K562 (cell line): ENCODE measurements around the gene UBE2A. TPM values are rescaled to one million over a fixed set of nuclear protein-coding genes. Genes with fewer than 3 reads are reported as not detected.

ENCODE experiments used
- ATF1 ChIP-seq, 2 experiments: fragments of 450-650 bp in 1 of 2; IDR thresholded peaks; 2 replicates each; pipeline ENCODE4 v1.6.1; 2016; ENCODE audit warnings: missing compliant biosample characterization in 1 of 2, missing genetic modification characterization in 1 of 2
- GTF2E2 ChIP-seq: fragments of 200-800 bp; sonication (Bioruptor generic); IDR thresholded peaks from 2 replicates; pipeline ENCODE4 v1.6.1; 2016; ENCODE audit warnings: missing genetic modification characterization, missing compliant biosample characterization
- HDAC6 ChIP-seq: IDR thresholded peaks from 2 replicates; pipeline ENCODE4 v1.6.1; 2012; ENCODE audit warnings: low read depth, mild to moderate bottlenecking, control low read depth, inconsistent platforms, low read length, moderate library complexity
- HMG20B ChIP-seq: fragments of 250-450 bp; sonication (Bioruptor Pico); IDR thresholded peaks from 2 replicates; pipeline ENCODE4 v1.5.0; 2021; ENCODE audit warnings: mild to moderate bottlenecking
- HNRNPK ChIP-seq: fragments of 200-400 bp; formaldehyde crosslinking; IDR thresholded peaks from one replicate; pipeline ENCODE4 v1.6.1; 2018; ENCODE audit warnings: mild to moderate bottlenecking, low read depth, low read length; ENCODE audit not compliant: poor library complexity, severe bottlenecking
- NR2F6 ChIP-seq: fragments of 450-650 bp; formaldehyde crosslinking; IDR thresholded peaks from 2 replicates; pipeline ENCODE4 v1.4.0; 2020; ENCODE audit warnings: mild to moderate bottlenecking
- POLR2AphosphoS2 ChIP-seq: IDR thresholded peaks from 2 replicates; pipeline ENCODE4 v1.6.1; 2012; ENCODE audit warnings: low read length, improper control_type of control experiment
- TAF1 ChIP-seq: IDR thresholded peaks from 2 replicates; pipeline ENCODE4 v1.6.1; 2011; ENCODE audit warnings: mild to moderate bottlenecking, low read length, moderate library complexity; ENCODE audit not compliant: insufficient read depth, control insufficient read depth, severe bottlenecking; ENCODE audit errors: extremely low read depth
- XRCC5 ChIP-seq: fragments of 200-400 bp; formaldehyde crosslinking; IDR thresholded peaks from 2 replicates; pipeline ENCODE4 v1.6.1; 2017; ENCODE audit warnings: low read depth, mild to moderate bottlenecking, low read length
- ZBTB11 ChIP-seq, 3 experiments: fragments of 200-800 bp in 1 of 3; fragments of 250-450 bp in 1 of 3; fragments of 450-650 bp in 1 of 3; sonication (Bioruptor Pico) in 1 of 3; sonication (Bioruptor generic) in 1 of 3; formaldehyde crosslinking in 1 of 3; IDR thresholded peaks; 2 replicates each; pipeline versions ENCODE4 v1.6.1 to v1.8.0; 2016 to 2022; ENCODE audit warnings: mild to moderate bottlenecking in 2 of 3, missing genetic modification characterization in 2 of 3, missing compliant biosample characterization in 1 of 3, moderate library complexity in 1 of 3
- ZBTB2 ChIP-seq: fragments of 450-650 bp; IDR thresholded peaks from 2 replicates; pipeline ENCODE4 v1.6.1; 2016; ENCODE audit warnings: antibody characterized with exemption
- ZEB2 ChIP-seq: fragments of 450-650 bp; IDR thresholded peaks from 2 replicates; pipeline ENCODE4 v1.6.1; 2016
- ZKSCAN3 ChIP-seq: fragments of 250-450 bp; sonication (Bioruptor Pico); IDR thresholded peaks from 2 replicates; pipeline ENCODE4 v1.4.0; 2020
- ZNF592 ChIP-seq: fragments of 450-650 bp; IDR thresholded peaks from 2 replicates; pipeline ENCODE4 v1.6.1; 2017; ENCODE audit warnings: antibody characterized with exemption, mild to moderate bottlenecking
- ZNF644 ChIP-seq: fragments of 200-800 bp; sonication (Bioruptor generic); IDR thresholded peaks from 2 replicates; pipeline ENCODE4 v1.6.1; 2016; ENCODE audit warnings: low read depth, missing genetic modification characterization, missing compliant biosample characterization
- ZNF79 ChIP-seq: fragments of 250-450 bp; sonication (Bioruptor Pico); IDR thresholded peaks from 2 replicates; pipeline ENCODE4 v1.4.0; 2020; ENCODE audit warnings: low read depth, mild to moderate bottlenecking, moderate library complexity
- ZZZ3 ChIP-seq: fragments of 450-650 bp; IDR thresholded peaks from 2 replicates; pipeline ENCODE4 v1.6.1; 2016; ENCODE audit warnings: antibody characterized with exemption, mild to moderate bottlenecking, moderate library complexity
- polyA plus RNA-seq, 8 experiments: library from polyadenylated mRNA; depleted of rRNA in 4 of 8; stranded (reverse) in 5 of 8; unstranded in 3 of 8; fragments of >200 nt; fragmentation: Nextera tagmentation in 2 of 8; fragmentation: Illumina TruSeq in 1 of 8; extraction: Ambion mirVana in 2 of 8; extraction: Trizol in 1 of 8; gene quantifications; 2 replicates each; pipeline versions ENCODE4 v1.2.1 to v1.2.3, GENCODE V29; 2011 to 2014; ENCODE audit warnings: inconsistent platforms in 1 of 8, missing spikeins in 1 of 8
- total RNA-seq, 7 experiments: library from RNA; depleted of rRNA in 6 of 7; stranded (reverse); fragments of >200 nt in 6 of 7; fragmentation: Illumina TruSeq in 2 of 7; extraction: Trizol in 2 of 7; gene quantifications; 2 replicates each; pipeline versions ENCODE4 v1.2.1 to v1.2.3, GENCODE V29; 2011 to 2021; ENCODE audit warnings: low replicate concordance in 1 of 7
- TF ChIP-seq, protein P1 (sequence below): fragments of 450-650 bp; IDR thresholded peaks from one replicate; pipeline ENCODE4 v1.6.1; 2018; ENCODE audit warnings: mild to moderate bottlenecking, moderate library complexity; ENCODE audit not compliant: partially characterized antibody

Gene UBE2A
- total and polyA plus RNA-seq, 9 of the 15 experiments (the other 6 are each of a cell fraction or from before 2014, with no cell fraction given) = 21.6 to 87.6 (median 47.8) TPM

DNA sequence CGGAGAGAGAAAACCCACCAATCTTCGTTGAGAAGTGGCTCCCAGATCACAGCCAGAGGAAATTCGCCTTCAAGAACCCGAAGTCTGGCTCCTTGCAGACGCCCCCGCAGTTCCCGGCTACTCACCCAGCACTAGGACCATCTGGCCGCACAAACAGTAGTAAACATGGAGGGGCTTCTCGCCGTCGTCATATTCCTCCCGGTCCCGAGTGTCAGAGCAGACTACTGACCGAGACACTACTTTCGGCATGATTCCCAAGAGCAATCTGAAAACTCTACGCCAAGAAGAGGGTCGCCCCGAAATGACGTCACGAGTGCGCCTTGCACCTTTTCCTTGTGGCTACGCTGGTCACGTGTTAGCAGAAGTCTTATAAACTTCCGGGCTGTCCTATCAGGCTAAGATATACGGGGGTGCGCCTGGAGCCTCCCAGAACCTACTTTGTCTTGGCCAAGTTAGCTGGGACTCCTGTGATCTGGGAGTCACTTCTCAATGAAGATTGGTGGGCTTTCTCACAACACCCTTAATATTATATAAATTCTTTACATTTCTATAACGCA is 9.2 kb upstream of the UBE2A start, which contains the start of gene STEEP1 (continued):
- TF ChIP-seq ATF1 (CRISPR knock-in tag; IDR thresholded peaks at IDR 0.05) (peak; percentile 95), ATF1 (tag; IDR thresholded peaks at IDR 0.05) (peak; percentile 99), TAF1 (peak; percentile 78), ZNF79 (CRISPR knock-in tag) (no peak), XRCC5 (no peak), HMG20B (no peak), ZBTB2 (no peak), HNRNPK (no peak), NR2F6 (no peak), HDAC6 (no peak), ZZZ3 (no peak), ZNF592 (no peak), ZBTB11 (CRISPR knock-in tag; IDR thresholded peaks at IDR 0.05) (no peak), ZKSCAN3 (CRISPR knock-in tag) (no peak), GTF2E2 (tag) (peak; percentile 64), POLR2AphosphoS2 (no peak), ZEB2 (no peak), ZNF644 (no peak)
- TF ChIP-seq, protein P1, sequence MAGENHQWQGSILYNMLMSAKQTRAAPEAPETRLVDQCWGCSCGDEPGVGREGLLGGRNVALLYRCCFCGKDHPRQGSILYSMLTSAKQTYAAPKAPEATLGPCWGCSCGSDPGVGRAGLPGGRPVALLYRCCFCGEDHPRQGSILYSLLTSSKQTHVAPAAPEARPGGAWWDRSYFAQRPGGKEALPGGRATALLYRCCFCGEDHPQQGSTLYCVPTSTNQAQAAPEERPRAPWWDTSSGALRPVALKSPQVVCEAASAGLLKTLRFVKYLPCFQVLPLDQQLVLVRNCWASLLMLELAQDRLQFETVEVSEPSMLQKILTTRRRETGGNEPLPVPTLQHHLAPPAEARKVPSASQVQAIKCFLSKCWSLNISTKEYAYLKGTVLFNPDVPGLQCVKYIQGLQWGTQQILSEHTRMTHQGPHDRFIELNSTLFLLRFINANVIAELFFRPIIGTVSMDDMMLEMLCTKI = no peak
